Endothelial cell of umbilical vein (primary cell): Measurements from ENCODE around the gene DOCK4. TPM values are rescaled to one million over a fixed set of nuclear protein-coding genes. Genes with fewer than 3 reads are reported as not detected.

Experiments
- BruUV-seq: library from RNA; stranded (reverse); fragments of 400-500 nt; replicated peaks from 2 replicates; lab custom pipeline; 2021; lab: Mats Ljungman, UMichigan
- CTCF ChIA-PET: fragments of 300-600, 350-600 bp; sonication (Branson Sonifier 250); formaldehyde crosslinking; loops from one replicate; lab custom pipeline; 2021; ENCODE audit warnings: antibody characterized with exemption, inconsistent platforms; lab: Charles Lee
- POLR2A ChIA-PET: fragments of 300-600, 350-600 bp; sonication (Branson Sonifier 250); formaldehyde crosslinking; loops from one replicate; lab custom pipeline; 2021; ENCODE audit warnings: antibody characterized with exemption, inconsistent platforms; lab: Charles Lee
- DNase-seq: peaks from one replicate; pipeline ENCODE4 v3.0.0-alpha.2; 2011; ENCODE audit warnings: low read depth, low spot score
- FAIRE-seq: peaks from 2 replicates; lab custom pipeline; 2011; peaks lifted over from hg19 to GRCh38; lab: Jason Lieb, UNC
- H2AFZ ChIP-seq: 2 replicates; pipeline ENCODE4 v1.6.0; 2012; ENCODE audit warnings: low read depth, low read length, control low read depth, inconsistent platforms
- H3K27ac ChIP-seq: 2 replicates; pipeline ENCODE4 v1.5.1; 2011; ENCODE audit warnings: low read depth, mild to moderate bottlenecking, control low read depth, low read length, moderate library complexity; ENCODE audit not compliant: insufficient read depth
- H3K27me3 ChIP-seq, 2 experiments: 2 replicates each; pipeline versions ENCODE4 v1.6.0 to v1.6.1; 2011; ENCODE audit warnings: low read length in 2 of 2, mixed read lengths in 1 of 2; ENCODE audit not compliant: control insufficient read depth in 2 of 2, insufficient read depth in 2 of 2
- H3K36me3 ChIP-seq, 2 experiments: 2 replicates in 1 of 2; 3 replicates in 1 of 2; pipeline ENCODE4 v1.5.1; 2011; ENCODE audit warnings: low read length in 2 of 2, mild to moderate bottlenecking in 1 of 2, moderate library complexity in 1 of 2; ENCODE audit not compliant: control insufficient read depth in 2 of 2, insufficient read depth in 2 of 2; ENCODE audit errors: extremely low read depth in 1 of 2
- H3K4me1 ChIP-seq: 3 replicates; pipeline ENCODE4 v1.5.1; 2011; ENCODE audit warnings: mild to moderate bottlenecking, low read length; ENCODE audit not compliant: control insufficient read depth, insufficient read depth; ENCODE audit errors: extremely low read depth
- H3K4me2 ChIP-seq: 2 replicates; pipeline ENCODE4 v1.6.1; 2011; ENCODE audit warnings: low read length, control low read depth, mixed read lengths; ENCODE audit not compliant: insufficient read depth
- H3K4me3 ChIP-seq, 3 experiments: fragments of 200-600 bp in 1 of 3; sonication (generic), shearing (Covaris generic) in 1 of 3; replicated peaks in 1 of 3; 2 replicates each; pipeline ENCODE4 v1.5.1; 2011 to 2016; ENCODE audit warnings: control low read depth in 3 of 3, low read length in 3 of 3, mild to moderate bottlenecking in 2 of 3, inconsistent platforms in 1 of 3, low read depth in 1 of 3, moderate library complexity in 1 of 3; ENCODE audit not compliant: insufficient read depth in 1 of 3
- H3K79me2 ChIP-seq: 2 replicates; pipeline ENCODE4 v1.6.0; 2012; ENCODE audit warnings: low read length, inconsistent platforms; ENCODE audit not compliant: control insufficient read depth, insufficient read depth
- H3K9ac ChIP-seq: replicated peaks from 2 replicates; pipeline ENCODE3; 2011; ENCODE audit warnings: low read length, control low read depth; ENCODE audit not compliant: insufficient read depth; ENCODE audit errors: extremely low read depth
- H3K9me1 ChIP-seq: replicated peaks from 3 replicates; pipeline ENCODE4 v1.6.0; 2011; ENCODE audit warnings: mild to moderate bottlenecking, low read length; ENCODE audit not compliant: control insufficient read depth, insufficient read depth; ENCODE audit errors: extremely low read depth
- H3K9me3 ChIP-seq: replicated peaks from 2 replicates; pipeline ENCODE4 v1.5.1; 2012; ENCODE audit warnings: low read length, inconsistent platforms; ENCODE audit not compliant: control insufficient read depth, insufficient read depth
- H4K20me1 ChIP-seq: replicated peaks from 2 replicates; pipeline ENCODE3; 2011; ENCODE audit warnings: mild to moderate bottlenecking, low read length; ENCODE audit not compliant: control insufficient read depth, insufficient read depth; ENCODE audit errors: extremely low read depth
- FOS ChIP-seq: IDR thresholded peaks from 2 replicates; pipeline ENCODE4 v1.6.1; 2011; ENCODE audit warnings: mild to moderate bottlenecking, low read length, moderate library complexity, borderline replicate concordance; ENCODE audit not compliant: insufficient read depth
- GATA2 ChIP-seq: IDR thresholded peaks from 2 replicates; pipeline ENCODE4 v1.7.0; 2011; ENCODE audit warnings: low read depth, mild to moderate bottlenecking, moderate library complexity, mixed read lengths, low read length; ENCODE audit not compliant: insufficient read length, insufficient read depth
- JUN ChIP-seq: IDR thresholded peaks from 2 replicates; pipeline ENCODE4 v1.6.1; 2011; ENCODE audit warnings: borderline replicate concordance, low read depth; ENCODE audit not compliant: insufficient read length, insufficient read depth
- MYC ChIP-seq: IDR thresholded peaks from one replicate; pipeline ENCODE4 v1.6.1; 2011; ENCODE audit warnings: mild to moderate bottlenecking, low read depth, low read length
- POLR2A ChIP-seq: IDR thresholded peaks from 2 replicates; pipeline ENCODE4 v1.6.1; 2012; ENCODE audit warnings: low read depth, mild to moderate bottlenecking, control low read depth, low read length
- POLR2AphosphoS5 ChIP-seq: IDR thresholded peaks from 2 replicates; pipeline ENCODE4 v1.6.1; 2012; ENCODE audit warnings: low read depth, mild to moderate bottlenecking, control low read depth, low read length, moderate library complexity; ENCODE audit not compliant: insufficient read depth
- dilution Hi-C: fragments of 300-500 bp; cut with MboI; formaldehyde crosslinking; loops from one replicate; pipeline ENCODE4 v1.15.0; 2019; ENCODE audit warnings: low sequenced_read_pairs; ENCODE audit not compliant: extremely low pct_ligation_motif_present
- intact Hi-C: fragments of 100-400 bp; cut with micrococcal nuclease; formaldehyde crosslinking; loops from one replicate; pipeline ENCODE4 v1.10.0; 2022
- polyA plus RNA-seq, 4 experiments: library from polyadenylated mRNA; depleted of rRNA in 3 of 4; stranded (reverse) in 3 of 4; unstranded in 1 of 4; fragments of >200 nt; gene quantifications; 2 replicates each; pipeline versions ENCODE4 v1.2.1 to v1.2.3, GENCODE V29; 2011 to 2012; ENCODE audit warnings: missing spikeins in 1 of 4
- total RNA-seq: library from RNA; stranded (reverse); gene quantifications from 2 replicates; pipeline ENCODE4 v1.2.3, GENCODE V29; 2021
- TF ChIP-seq, protein P1 (sequence below), 2 donors: IDR thresholded peaks; 1 replicate in 1 of 2; 2 replicates in 1 of 2; pipeline ENCODE4 v1.5.1; 2011; ENCODE audit warnings: low read length in 2 of 2, mild to moderate bottlenecking in 2 of 2, moderate library complexity in 2 of 2, control low read depth in 1 of 2, inconsistent platforms in 1 of 2, low read depth in 1 of 2; ENCODE audit not compliant: insufficient read depth in 1 of 2; ENCODE audit errors: extremely low read depth in 1 of 2
- TF ChIP-seq, protein P2 (sequence below): IDR thresholded peaks from 2 replicates; pipeline ENCODE4 v1.6.1; 2011; ENCODE audit not compliant: insufficient read depth, insufficient read length

Gene DOCK4
- total and polyA plus RNA-seq, 2 donors (not counting 3 experiments of a cell fraction or from before 2014, with no cell fraction given), result 47.4 to 164 TPM

DNA sequence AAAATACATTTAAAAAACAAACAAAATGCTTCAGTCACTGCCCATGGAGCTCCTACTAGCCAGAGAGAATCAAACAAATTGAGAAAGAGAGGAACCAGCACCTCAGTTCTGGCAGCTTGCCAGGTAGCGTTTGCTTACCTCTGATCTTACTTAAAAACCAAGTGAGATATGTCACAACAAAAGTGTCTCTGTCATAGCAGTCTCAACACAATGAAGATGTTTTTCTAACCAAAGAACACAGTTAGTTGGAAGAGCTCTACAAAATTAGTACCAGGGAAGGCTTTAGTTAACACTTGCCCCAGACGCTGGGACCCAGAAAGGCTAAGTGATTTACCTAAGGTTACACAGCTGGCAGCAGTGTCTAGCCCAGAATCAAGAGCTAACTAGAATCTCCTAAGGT, 3.4 kb downstream of the DOCK4 start:
- peak overlapping the region; percentile 5 to 93 (median 24) for H3K4me3 ChIP-seq

DNA sequence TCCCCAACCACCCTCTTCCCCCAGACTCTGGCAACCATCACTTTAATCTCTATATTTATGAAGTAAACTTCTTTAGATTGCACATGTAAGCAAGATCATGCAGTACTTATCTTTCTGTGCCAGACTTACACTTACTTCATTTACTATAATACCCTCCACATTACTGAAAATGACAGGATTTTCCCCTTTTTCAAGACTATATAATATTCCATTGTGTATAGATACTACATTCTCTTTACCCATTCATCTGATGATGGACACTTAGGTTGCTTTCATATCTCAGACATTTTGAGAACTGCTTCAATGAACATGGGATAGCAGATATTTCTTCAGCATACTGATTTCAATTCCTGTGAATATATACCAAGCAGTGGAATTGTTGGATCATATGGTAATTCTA, 4.4 kb downstream of the DOCK4 start:
- intact Hi-C loops, result loop anchor here (1.0 to 10.0 kb wide), 2 partner anchors 70 to 367 kb away; no protein-coding TSS in a partner anchor
- no peak for TF ChIP-seq POLR2A
- TF ChIP-seq, protein P1, sequence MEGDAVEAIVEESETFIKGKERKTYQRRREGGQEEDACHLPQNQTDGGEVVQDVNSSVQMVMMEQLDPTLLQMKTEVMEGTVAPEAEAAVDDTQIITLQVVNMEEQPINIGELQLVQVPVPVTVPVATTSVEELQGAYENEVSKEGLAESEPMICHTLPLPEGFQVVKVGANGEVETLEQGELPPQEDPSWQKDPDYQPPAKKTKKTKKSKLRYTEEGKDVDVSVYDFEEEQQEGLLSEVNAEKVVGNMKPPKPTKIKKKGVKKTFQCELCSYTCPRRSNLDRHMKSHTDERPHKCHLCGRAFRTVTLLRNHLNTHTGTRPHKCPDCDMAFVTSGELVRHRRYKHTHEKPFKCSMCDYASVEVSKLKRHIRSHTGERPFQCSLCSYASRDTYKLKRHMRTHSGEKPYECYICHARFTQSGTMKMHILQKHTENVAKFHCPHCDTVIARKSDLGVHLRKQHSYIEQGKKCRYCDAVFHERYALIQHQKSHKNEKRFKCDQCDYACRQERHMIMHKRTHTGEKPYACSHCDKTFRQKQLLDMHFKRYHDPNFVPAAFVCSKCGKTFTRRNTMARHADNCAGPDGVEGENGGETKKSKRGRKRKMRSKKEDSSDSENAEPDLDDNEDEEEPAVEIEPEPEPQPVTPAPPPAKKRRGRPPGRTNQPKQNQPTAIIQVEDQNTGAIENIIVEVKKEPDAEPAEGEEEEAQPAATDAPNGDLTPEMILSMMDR (IDR thresholded peaks at IDR 0.05; ENCODE audit: extremely low read depth in 1 of 2, insufficient read depth in 1 of 2, low read depth in 1 of 2, low read length in 2 of 2), result no peak

More for the DNA sequence above, 3.4 kb downstream of the DOCK4 start:
- ChIA-PET POLR2A (interaction anchor here (1.5 kb wide), 1 partner anchor 41 kb away, joined by 6 read pairs; no protein-coding TSS in a partner anchor), CTCF (interaction anchor here (1.0 to 3.9 kb wide), 3 partner anchors 11 to 13 kb away, joined by 3 to 12 read pairs (median 4); no protein-coding TSS in a partner anchor)
- H3K27ac ChIP-seq, result peak overlapping the region; percentile 27
- H3K79me2 ChIP-seq, result peaks cover 97% of the 10 kb centered on the region
- H3K27me3 ChIP-seq, result no peaks in the 10 kb centered on the region
- dilution Hi-C loops (no loop called here), intact Hi-C loops (loop anchor here (10.0 kb wide), 1 partner anchor 368 kb away; no protein-coding TSS in a partner anchor)
- no peaks in the 10 kb centered on the region for H3K9me3 ChIP-seq
- TF ChIP-seq POLR2A, result no peak
- no peak for TF ChIP-seq MYC
- TF ChIP-seq FOS, result no peak
- TF ChIP-seq GATA2, result no peak
- TF ChIP-seq, protein P2, sequence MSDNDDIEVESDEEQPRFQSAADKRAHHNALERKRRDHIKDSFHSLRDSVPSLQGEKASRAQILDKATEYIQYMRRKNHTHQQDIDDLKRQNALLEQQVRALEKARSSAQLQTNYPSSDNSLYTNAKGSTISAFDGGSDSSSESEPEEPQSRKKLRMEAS, result no peak
- no peak for TF ChIP-seq POLR2AphosphoS5
- no peak for TF ChIP-seq JUN
- peaks cover 2% of the 10 kb centered on the region for H3K9me1 ChIP-seq
- H2AFZ ChIP-seq, result no peak overlapping the region
- H3K9ac ChIP-seq, result peak overlapping the region; percentile 56
- H3K36me3 ChIP-seq, result no peaks in the 10 kb centered on the region
- no TSS peak for BruUV-seq
- H3K4me2 ChIP-seq, result peak overlapping the region; percentile 98
- DNase-seq (peak; percentile 50), FAIRE-seq (no peak)
- H3K4me1 ChIP-seq, result peaks cover 59% of the 10 kb centered on the region
- H4K20me1 ChIP-seq, result peaks cover 2% of the 10 kb centered on the region

More for the DNA sequence above, 4.4 kb downstream of the DOCK4 start:
- no peaks in the 10 kb centered on the region for H3K9me3 ChIP-seq
- H3K4me2 ChIP-seq, result no peak overlapping the region
- no TSS peak for BruUV-seq
- no peak overlapping the region for H3K9ac ChIP-seq
- H3K4me1 ChIP-seq, result peaks cover 58% of the 10 kb centered on the region
- dilution Hi-C loops, result no loop called here
- peaks cover 97% of the 10 kb centered on the region for H3K79me2 ChIP-seq
- peaks cover 2% of the 10 kb centered on the region for H3K9me1 ChIP-seq
- H3K27ac ChIP-seq, result no peak overlapping the region
- ChIA-PET POLR2A (interaction anchor here (1.2 to 1.5 kb wide), 2 partner anchors 40 to 41 kb away, joined by 3 to 6 read pairs; no protein-coding TSS in a partner anchor), CTCF (interaction anchor here (1.7 kb wide), 1 partner anchor 9 kb away, joined by 4 read pairs; no protein-coding TSS in a partner anchor)
- no peak for DNase-seq
- H3K36me3 ChIP-seq, result no peaks in the 10 kb centered on the region
- H2AFZ ChIP-seq, result no peak overlapping the region
- H4K20me1 ChIP-seq, result peaks cover 2% of the 10 kb centered on the region
- no peak for FAIRE-seq
- no peaks in the 10 kb centered on the region for H3K27me3 ChIP-seq
- no peak overlapping the region for H3K4me3 ChIP-seq
